Activated T-cell treated with anti-CD3 and anti-CD28 coated beads for 48 hours (primary cell): ENCODE data around the gene FGFR1OP2.
"Not testable (repeated sequence)": the region's sequence is repeated elsewhere in the genome, so short reads cannot be mapped to it uniquely, and the experiment has no call there.

ENCODE experiments used
- DNase-seq: peaks from one replicate; pipeline ENCODE4 v3.0.0-alpha.2; 2020; ENCODE audit warnings: low read depth

FGFR1OP2 gene

GRCh38 chr12:26941215-26941594 lies 2.9 kb downstream of the FGFR1OP2 start:
- no peak for DNase-seq

GRCh38 chr12:26948309-26948708 lies 10.0 kb downstream of the FGFR1OP2 start:
- DNase-seq: no peak

GRCh38 chr12:26953447-26953846 lies 15.2 kb downstream of the FGFR1OP2 start:
- DNase-seq: no peak

- DNase-seq: no peak
Measured at GRCh38 chr12:26954027-26954426, 15.8 kb downstream of the FGFR1OP2 start.

- not testable (repeated sequence) for DNase-seq
Measured at GRCh38 chr12:26961391-26961790, 23.1 kb downstream of the FGFR1OP2 start.

GRCh38 chr12:26961803-26962202 lies 23.5 kb downstream of the FGFR1OP2 start:
- DNase-seq: no peak

GRCh38 chr12:26963413-26963812 lies 25.1 kb downstream of the FGFR1OP2 start:
- DNase-seq: no peak

GRCh38 chr12:26966842-26967241 lies 28.6 kb downstream of the FGFR1OP2 start:
- no peak for DNase-seq

GRCh38 chr12:26970136-26970535 lies 31.9 kb downstream of the FGFR1OP2 start:
- DNase-seq: no peak

GRCh38 chr12:26971963-26972362 lies 33.7 kb downstream of the FGFR1OP2 start:
- DNase-seq: peak; percentile 46

- DNase-seq: no peak
Measured at GRCh38 chr12:26976687-26977086, 38.4 kb downstream of the FGFR1OP2 start.

GRCh38 chr12:26978801-26979200 lies 40.5 kb downstream of the FGFR1OP2 start:
- DNase-seq: no peak

GRCh38 chr12:26979733-26980132 lies 41.5 kb downstream of the FGFR1OP2 start:
- DNase-seq: no peak

GRCh38 chr12:26982866-26983265 lies 44.6 kb downstream of the FGFR1OP2 start:
- DNase-seq: no peak

GRCh38 chr12:26987634-26988424 lies 49.6 kb downstream of the FGFR1OP2 start:
- no peak for DNase-seq

- DNase-seq: no peak
Measured at GRCh38 chr12:26988703-26989102, 50.4 kb downstream of the FGFR1OP2 start.

- DNase-seq: no peak
Measured at GRCh38 chr12:26989873-26990272, 51.6 kb downstream of the FGFR1OP2 start.

- no peak for DNase-seq
Measured at GRCh38 chr12:26991826-26992225, 53.6 kb downstream of the FGFR1OP2 start.

- DNase-seq: no peak
Measured at GRCh38 chr12:26994109-26994508, 55.8 kb downstream of the FGFR1OP2 start.

- no peak for DNase-seq
Measured at GRCh38 chr12:26995706-26996105, 57.4 kb downstream of the FGFR1OP2 start.

GRCh38 chr12:26997003-26997402 lies 58.7 kb downstream of the FGFR1OP2 start:
- DNase-seq: no peak

- no peak for DNase-seq
Measured at GRCh38 chr12:27000961-27001360, 62.7 kb downstream of the FGFR1OP2 start.

GRCh38 chr12:27001663-27002062 lies 63.4 kb downstream of the FGFR1OP2 start:
- DNase-seq: no peak

GRCh38 chr12:27002141-27002540 lies 63.9 kb downstream of the FGFR1OP2 start:
- no peak for DNase-seq
